ENCODE data around the gene MAPK8IP3.

GRCh38 chr16:1779234-1779701 lies 73.3 kb downstream of the MAPK8IP3 start:
- TF ChIP-seq CTCF (IDR thresholded peaks at IDR 0.05) (no peak), POLR2A (IDR thresholded peaks at IDR 0.05) (no peak)

All from adrenal gland (tissue), 5 donors.